ENCODE measurements around the gene TMEM40.

TMEM40 gene

GRCh38 chr3:12775226-12775625 lies 16.2 kb upstream of the TMEM40 start:
- DNase-seq: no peak

DNA sequence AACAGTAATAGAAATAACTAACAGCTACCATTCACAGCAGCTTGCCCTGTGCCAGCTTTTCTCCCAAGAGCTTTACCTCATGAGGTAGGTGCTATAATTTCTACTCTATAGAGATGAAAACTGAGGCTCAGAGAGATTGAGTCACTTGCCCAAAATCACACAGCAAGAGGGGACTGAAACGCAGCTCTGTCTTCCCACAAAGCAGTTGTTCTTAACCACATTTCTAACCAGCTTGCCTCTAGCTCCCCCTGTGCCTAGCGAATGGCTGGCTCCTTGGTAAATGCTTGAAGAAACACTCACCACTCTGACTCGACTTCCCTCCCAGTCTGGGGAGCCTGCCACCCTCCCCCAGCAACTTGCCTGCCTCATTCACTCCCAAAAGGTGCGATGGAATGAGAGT lies 15.6 kb upstream of the TMEM40 start:
- DNase-seq: no peak

- no peak for DNase-seq
Observed at GRCh38 chr3:12773710-12774086, 14.6 kb upstream of the TMEM40 start.

- DNase-seq: no peak
Observed at GRCh38 chr3:12773030-12773709, 14.1 kb upstream of the TMEM40 start.

- DNase-seq: no peak
Observed at GRCh38 chr3:12772462-12772861, 13.4 kb upstream of the TMEM40 start.

DNA sequence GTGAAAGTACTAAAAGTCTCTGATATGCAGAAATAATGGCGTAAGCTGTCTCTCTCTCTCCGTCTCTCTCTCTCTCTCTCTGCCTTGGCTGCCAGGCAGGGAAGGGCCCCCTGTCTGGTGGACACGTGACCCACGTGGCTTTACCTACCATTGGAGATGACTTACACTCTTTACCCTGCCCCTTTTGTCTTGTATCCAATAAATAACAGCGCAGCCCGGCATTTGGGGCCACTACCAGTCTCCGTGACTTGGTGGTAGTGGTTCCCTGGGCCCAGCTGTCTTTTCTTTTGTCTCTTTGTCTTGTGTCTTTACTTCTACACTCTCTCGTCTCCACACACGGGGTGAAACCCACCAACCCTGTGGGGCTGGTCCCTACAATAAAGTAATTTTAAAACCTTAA lies 12.2 kb upstream of the TMEM40 start:
- no peak for DNase-seq

- DNase-seq: no peak
Observed at GRCh38 chr3:12769761-12770160, 10.7 kb upstream of the TMEM40 start.

- no peak for DNase-seq
Observed at GRCh38 chr3:12768579-12769527, 9.8 kb upstream of the TMEM40 start.

- DNase-seq: no peak
Observed at GRCh38 chr3:12766541-12766940, 7.5 kb upstream of the TMEM40 start.

GRCh38 chr3:12764171-12764776 lies 5.2 kb upstream of the TMEM40 start:
- no peak for DNase-seq

DNA sequence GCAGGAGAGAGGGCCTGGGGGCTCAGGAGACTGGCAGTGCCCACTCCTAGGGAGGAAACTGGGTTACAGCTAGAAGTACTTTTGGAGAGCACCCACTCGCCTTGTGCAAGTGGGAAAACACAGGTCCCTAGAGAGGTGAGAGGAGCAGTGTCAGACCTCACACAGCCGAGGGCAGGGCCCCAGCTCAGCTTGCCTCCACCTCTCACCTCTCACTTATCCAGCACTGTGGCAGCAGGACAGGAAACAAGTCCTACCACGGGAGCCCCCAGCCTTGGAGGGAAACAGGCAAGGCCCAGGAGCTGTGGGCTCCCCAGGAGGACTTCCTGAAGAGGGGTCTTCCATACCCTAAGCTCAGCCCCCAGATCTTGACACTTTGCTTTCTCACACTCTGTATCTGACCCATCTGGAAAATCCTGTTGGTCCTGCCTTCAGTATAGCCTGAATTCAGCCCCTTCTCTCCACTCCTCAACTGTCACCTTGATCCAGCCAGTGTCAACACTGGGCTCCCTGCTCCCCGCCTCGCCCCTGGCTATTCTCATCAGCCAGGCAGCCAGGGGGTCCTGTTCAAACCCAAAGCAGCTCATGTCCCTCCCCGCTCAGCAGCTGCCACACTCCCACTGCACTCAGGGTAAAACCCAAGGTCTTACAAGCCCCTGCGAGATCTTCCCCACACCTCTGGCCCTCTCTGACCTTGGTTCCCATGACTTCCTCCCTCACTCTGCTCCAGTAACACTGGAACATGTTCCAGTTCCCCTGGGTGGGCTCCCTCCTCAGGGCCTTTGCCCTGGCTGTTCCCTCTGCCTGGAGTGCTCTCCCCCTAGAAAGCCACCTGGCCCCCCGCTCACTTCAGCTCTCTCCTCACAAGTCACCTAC lies 870 bp upstream of the TMEM40 start:
- DNase-seq: no peak

DNA sequence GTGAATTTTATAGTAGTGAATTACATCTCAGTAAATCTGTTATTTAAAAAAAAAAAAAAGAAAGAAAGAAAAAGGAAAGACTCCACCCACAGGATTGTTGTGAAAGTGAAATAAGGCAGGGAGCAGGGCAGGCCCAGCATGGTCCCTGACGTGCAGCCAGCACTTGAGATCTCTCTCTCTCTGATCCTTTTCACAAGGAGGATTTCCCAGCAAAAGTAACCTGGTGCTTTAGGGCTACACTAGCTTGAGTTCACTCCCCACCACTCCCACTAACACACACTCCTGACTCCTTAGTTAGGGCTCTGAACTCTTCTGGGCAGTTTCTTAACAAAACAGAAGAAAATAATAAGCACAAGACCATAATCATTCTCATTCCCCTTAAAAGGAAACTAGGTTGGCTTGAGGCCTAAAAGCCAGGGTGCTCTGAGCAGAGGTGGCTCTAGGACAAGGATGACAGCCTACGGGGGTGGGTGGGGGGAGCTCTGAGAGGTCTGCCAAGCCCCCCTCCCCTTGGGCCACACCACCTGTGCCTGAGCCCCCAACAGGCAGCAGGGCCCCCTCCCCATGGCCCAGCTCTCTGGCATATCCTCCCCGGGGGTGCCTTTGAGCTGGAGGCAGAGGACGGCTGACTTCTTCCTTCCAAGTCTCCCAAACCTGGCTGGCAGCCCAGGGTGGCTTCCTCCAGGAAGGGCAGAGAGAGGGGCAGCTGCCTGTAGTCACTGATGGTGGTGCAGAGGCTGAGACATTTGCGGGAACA lies 856 bp downstream of the TMEM40 start:
- DNase-seq: peak; percentile 37

DNA sequence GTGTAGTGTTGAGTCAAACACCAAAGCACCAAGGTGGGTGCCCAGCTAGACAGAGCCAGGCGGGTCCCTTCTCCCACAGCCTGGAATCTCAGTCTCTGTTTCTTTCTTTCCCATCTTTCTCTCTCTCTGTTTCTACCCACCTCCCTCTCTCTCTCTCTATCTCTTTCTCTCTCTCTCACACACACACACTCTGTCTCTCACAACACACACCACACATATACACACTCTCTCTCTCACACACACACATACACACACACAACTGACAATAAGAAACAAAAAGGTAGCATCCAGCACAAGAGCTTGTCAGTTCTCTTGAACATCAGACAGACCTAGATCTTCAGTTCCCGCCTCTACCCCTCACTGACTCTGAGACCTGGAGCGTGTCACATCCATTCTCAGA lies 2.4 kb downstream of the TMEM40 start:
- DNase-seq: no peak

GRCh38 chr3:12756175-12756574 lies 2.9 kb downstream of the TMEM40 start:
- no peak for DNase-seq

DNA sequence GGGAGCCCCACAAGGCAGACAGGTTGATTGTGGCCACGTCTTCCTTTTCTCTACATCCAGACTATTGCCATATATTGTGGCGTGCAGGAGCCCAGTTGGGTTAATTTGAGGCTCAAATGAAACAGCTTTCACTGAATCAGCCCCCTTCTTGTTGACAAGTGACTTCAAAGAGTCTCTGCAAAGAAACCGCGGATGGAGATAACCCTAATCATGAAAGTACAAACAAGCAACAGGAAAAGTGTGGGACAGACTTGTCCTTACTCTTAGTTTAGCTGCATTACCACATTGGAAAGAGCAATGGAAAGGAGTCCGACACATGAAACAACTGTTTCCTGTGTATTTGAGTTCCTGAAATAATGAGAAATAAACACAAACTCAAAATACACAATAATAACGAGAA lies 3.3 kb downstream of the TMEM40 start:
- DNase-seq: no peak

DNA sequence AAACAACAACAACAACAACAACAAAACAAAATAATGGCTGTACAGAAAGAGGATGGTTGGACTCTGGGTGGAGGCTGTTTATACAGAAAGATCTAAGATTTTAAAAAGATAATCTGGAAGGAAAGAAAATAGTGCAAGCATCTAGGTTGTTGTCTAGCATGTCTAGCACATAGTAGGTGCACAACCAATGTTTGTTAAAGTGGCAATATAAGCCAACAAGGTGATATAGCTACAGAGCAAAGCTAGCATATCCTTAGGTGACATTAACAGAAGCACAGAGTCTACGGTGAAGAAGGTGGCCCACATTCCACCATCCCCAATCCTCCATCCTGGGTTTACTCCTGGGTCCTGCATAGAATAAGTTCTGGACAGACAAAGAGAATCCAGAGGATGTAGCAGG lies 4.7 kb downstream of the TMEM40 start:
- DNase-seq: no peak

- no peak for DNase-seq
Observed at GRCh38 chr3:12753275-12754028, 5.6 kb downstream of the TMEM40 start.

DNA sequence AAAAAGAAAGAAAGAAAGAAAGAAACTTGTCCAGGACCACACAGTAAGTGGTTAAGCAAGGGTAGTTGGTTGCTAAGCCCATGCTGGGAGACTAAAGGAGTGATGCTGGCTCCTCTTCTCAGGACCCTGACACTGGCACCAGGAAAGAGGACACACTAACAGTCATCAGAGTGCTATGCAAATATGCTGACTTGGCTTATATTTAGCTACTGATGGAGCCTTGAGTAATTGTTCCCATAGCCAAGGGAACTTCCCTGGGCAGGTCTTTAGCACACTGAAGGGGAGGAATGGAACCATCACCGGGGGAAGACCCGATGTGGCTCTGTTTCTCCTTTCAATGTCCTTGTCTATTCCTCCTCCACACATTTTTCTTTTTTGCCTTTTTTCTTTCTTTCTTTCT lies 6.2 kb downstream of the TMEM40 start:
- DNase-seq: no peak

GRCh38 chr3:12752102-12752501 lies 7.0 kb downstream of the TMEM40 start:
- no peak for DNase-seq

GRCh38 chr3:12751571-12751970 lies 7.5 kb downstream of the TMEM40 start:
- DNase-seq: no peak

DNA sequence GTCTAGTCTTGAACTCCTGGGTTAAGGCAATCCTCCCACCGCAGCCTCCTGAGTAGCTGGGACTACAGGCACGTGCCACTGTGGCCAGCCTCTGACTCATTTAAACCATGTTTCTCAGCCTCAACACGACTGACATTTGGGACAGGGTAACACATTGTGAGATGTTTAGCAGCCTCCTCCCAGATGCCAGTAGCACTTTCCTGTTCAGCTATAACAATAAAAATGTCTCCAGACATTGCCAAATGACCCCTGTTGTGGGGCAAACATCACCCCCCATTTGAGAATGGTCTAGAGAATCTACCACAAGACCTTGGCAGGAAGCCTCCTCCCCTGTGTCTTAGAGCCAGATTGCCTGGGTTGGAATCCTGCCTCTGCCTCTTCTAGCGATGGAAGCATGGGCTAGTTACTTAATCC lies 8.4 kb downstream of the TMEM40 start:
- DNase-seq: no peak
